OCI-LY1 (cell line): ENCODE results near the gene UQCR11.

Experiments
- H2AFZ ChIP-seq: fragments of 200-600 bp; sonication (generic), shearing (Covaris generic); 2 replicates; pipeline ENCODE4 v1.6.0; 2014; ENCODE audit warnings: antibody characterized with exemption, mild to moderate bottlenecking, low read length
- H3F3A ChIP-seq: fragments of 200-600 bp; sonication (generic), shearing (Covaris generic); 2 replicates; pipeline ENCODE4 v1.6.0; 2014; ENCODE audit warnings: mild to moderate bottlenecking, antibody characterized with exemption, low read length, moderate library complexity; ENCODE audit not compliant: insufficient read depth
- H3K27ac ChIP-seq: fragments of 200-600 bp; sonication (generic); 2 replicates; pipeline ENCODE4 v1.5.1; 2014; ENCODE audit warnings: low read length, mixed run types, mild to moderate bottlenecking, low read depth; ENCODE audit not compliant: poor library complexity, severe bottlenecking
- H3K27me3 ChIP-seq: fragments of 200-600 bp; sonication (generic); 2 replicates; pipeline ENCODE4 v1.6.0; 2014; ENCODE audit warnings: antibody characterized with exemption, mild to moderate bottlenecking, low read length, moderate library complexity; ENCODE audit not compliant: insufficient read depth
- H3K36me3 ChIP-seq: fragments of 200-600 bp; sonication (generic); 2 replicates; pipeline ENCODE4 v1.6.1; 2014; ENCODE audit warnings: mild to moderate bottlenecking, antibody characterized with exemption, low read length, moderate library complexity, mixed read lengths; ENCODE audit not compliant: insufficient read depth
- H3K4me1 ChIP-seq: fragments of 200-600 bp; sonication (generic); 2 replicates; pipeline ENCODE4 v1.5.1; 2014; ENCODE audit warnings: mild to moderate bottlenecking, low read length, moderate library complexity; ENCODE audit not compliant: insufficient read depth, severe bottlenecking
- H3K4me2 ChIP-seq: fragments of 200-600 bp; sonication (generic), shearing (Covaris generic); 2 replicates; pipeline ENCODE4 v1.6.1; 2014; ENCODE audit warnings: low read length
- H3K4me3 ChIP-seq: fragments of 200-600 bp; sonication (generic); 2 replicates; pipeline ENCODE4 v1.5.1; 2014; ENCODE audit warnings: low read length, low read depth, mild to moderate bottlenecking, mixed read lengths; ENCODE audit not compliant: poor library complexity, severe bottlenecking
- H3K79me2 ChIP-seq: fragments of 200-600 bp; shearing (Covaris generic); 2 replicates; pipeline ENCODE4 v1.6.1; 2016; ENCODE audit warnings: mixed run types, low read length, mixed read lengths; ENCODE audit not compliant: insufficient read depth
- H3K9ac ChIP-seq: fragments of 200-600 bp; sonication (generic), shearing (Covaris generic); 2 replicates; pipeline ENCODE4 v1.6.1; 2014; ENCODE audit warnings: mild to moderate bottlenecking, low read length, mixed read lengths
- H3K9me2 ChIP-seq: fragments of 200-600 bp; sonication (generic), shearing (Covaris generic); 2 replicates; pipeline ENCODE4 v1.6.1; 2014; ENCODE audit warnings: low read depth, mild to moderate bottlenecking, low read length, mixed read lengths
- H3K9me3 ChIP-seq: fragments of 200-600 bp; shearing (Covaris generic); 2 replicates; pipeline ENCODE4 v1.6.1; 2014; ENCODE audit warnings: low read length, mixed read lengths
- H4K20me1 ChIP-seq: fragments of 200-600 bp; sonication (generic), shearing (Covaris generic); 2 replicates; pipeline ENCODE4 v1.6.0; 2016; ENCODE audit warnings: mild to moderate bottlenecking, low read length; ENCODE audit not compliant: insufficient read depth
- CTCF ChIP-seq: fragments of 200-600 bp; sonication (generic), shearing (Covaris generic); IDR thresholded peaks from 2 replicates; pipeline ENCODE4 v1.5.1; 2017; ENCODE audit warnings: mild to moderate bottlenecking, antibody characterized with exemption, low read length, moderate library complexity, mixed read lengths
- EZH2 ChIP-seq: fragments of 200-600 bp; sonication (generic), shearing (Covaris generic); IDR thresholded peaks from 2 replicates; pipeline ENCODE4 v1.8.0; 2017; ENCODE audit warnings: borderline replicate concordance, mixed run types, mild to moderate bottlenecking, antibody characterized with exemption, low read length, moderate library complexity, mixed read lengths

The UQCR11 gene

GRCh38 chr19:1633269-1633826 lies 28.1 kb upstream of the UQCR11 start:
- H3K9ac ChIP-seq = no peak overlapping the region
- no peaks in the 10 kb centered on the region for H3K9me2 ChIP-seq
- no peaks in the 10 kb centered on the region for H4K20me1 ChIP-seq
- peaks cover 94% of the 10 kb centered on the region for H3K36me3 ChIP-seq
- no peak overlapping the region for H3K4me3 ChIP-seq
- H3F3A ChIP-seq = peaks cover 6% of the 10 kb centered on the region; the same call in 1 of the 2 replicates
- no peaks in the 10 kb centered on the region for H3K9me3 ChIP-seq
- no peak overlapping the region for H3K4me2 ChIP-seq
- peak overlapping the region; percentile 51 for H3K27ac ChIP-seq
- no peak overlapping the region for H2AFZ ChIP-seq
- H3K4me1 ChIP-seq = peaks cover 15% of the 10 kb centered on the region
- no peak for TF ChIP-seq EZH2
- TF ChIP-seq CTCF = no peak
- H3K27me3 ChIP-seq = no peaks in the 10 kb centered on the region
- peaks cover 49% of the 10 kb centered on the region for H3K79me2 ChIP-seq

DNA sequence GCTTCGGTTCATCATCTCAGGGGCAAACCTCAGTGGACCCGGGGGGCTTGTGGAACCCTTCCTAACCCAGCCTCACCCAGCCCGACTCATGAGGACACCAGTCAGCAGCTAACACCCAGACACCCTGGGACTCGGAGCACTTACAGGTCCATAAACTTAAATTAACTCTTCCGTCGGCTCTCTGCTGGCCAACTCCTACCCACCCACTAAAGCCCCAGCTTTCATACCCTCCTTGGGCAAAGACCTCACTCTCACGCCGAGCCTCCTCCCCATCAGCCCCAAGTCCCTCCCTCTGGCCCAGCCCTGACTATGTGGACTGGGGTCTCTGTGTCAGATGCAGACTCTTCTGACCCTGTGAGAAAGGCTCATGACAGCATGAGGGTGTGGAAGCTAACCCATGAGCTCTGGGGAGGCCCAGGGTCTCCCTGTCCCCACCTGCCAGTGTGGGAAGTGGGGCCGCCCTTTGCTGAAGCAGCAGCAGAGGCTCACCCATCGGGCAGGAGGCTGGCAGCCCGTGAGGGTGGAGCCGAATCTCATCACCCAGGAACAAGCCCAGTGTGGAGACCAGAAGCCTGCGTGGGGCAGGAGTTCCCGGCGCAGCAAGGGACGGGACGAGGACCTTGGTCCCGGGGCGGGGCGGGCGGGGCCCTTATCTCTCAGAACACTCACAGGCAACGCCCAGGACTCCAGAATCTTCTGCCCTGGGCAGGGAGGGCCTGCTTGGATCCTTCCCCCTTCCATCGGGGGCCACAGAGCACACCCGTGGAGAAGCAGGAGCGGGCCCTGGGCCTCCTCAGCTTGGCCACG lies 27.4 kb upstream of the UQCR11 start:
- Histone ChIP-seq H3K9me3 (no peaks in the 10 kb centered on the region), H3K36me3 (peaks cover 88% of the 10 kb centered on the region), H3K4me3 (no peak overlapping the region), H3K27ac (peak overlapping the region; percentile 51), H4K20me1 (no peaks in the 10 kb centered on the region), H3F3A (peaks cover 4% of the 10 kb centered on the region; the same call in 1 of the 2 replicates), H3K27me3 (no peaks in the 10 kb centered on the region), H3K4me1 (peaks cover 15% of the 10 kb centered on the region), H2AFZ (no peak overlapping the region), H3K79me2 (peaks cover 42% of the 10 kb centered on the region), H3K4me2 (no peak overlapping the region), H3K9ac (no peak overlapping the region), H3K9me2 (no peaks in the 10 kb centered on the region)
- TF ChIP-seq CTCF (no peak), EZH2 (no peak)

DNA sequence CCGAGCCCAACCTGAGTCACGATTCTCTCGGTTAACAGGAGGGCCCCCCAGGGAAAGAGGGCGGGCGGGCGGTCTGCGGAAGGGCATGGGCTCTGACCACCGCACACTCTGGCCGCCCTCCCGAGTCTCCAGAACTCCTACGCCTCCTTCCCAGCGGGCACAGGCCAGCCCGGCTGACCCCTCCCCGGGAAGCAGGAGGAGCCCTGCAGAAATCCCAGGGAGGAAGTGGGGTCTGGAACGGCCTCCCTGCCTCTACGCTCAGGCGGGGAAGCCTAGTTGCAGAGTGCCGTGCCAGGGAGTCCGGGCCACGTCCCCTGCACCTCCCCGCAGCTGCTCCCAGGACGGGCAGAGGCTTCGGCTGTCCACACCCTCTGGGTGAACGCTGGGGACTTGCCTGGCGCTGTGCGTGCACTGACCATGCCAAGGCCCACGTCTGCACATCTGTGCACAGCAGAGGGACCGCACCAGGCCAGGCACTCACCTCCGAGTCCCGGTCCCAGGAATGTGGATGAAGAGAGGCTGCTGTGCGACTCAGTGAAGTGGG lies 26.4 kb upstream of the UQCR11 start:
- Histone ChIP-seq H3F3A (peaks cover 4% of the 10 kb centered on the region; the same call in 1 of the 2 replicates), H3K9ac (no peak overlapping the region), H3K4me2 (no peak overlapping the region), H3K36me3 (peaks cover 86% of the 10 kb centered on the region), H2AFZ (no peak overlapping the region), H3K9me3 (no peaks in the 10 kb centered on the region), H3K79me2 (peaks cover 33% of the 10 kb centered on the region), H3K27me3 (no peaks in the 10 kb centered on the region), H3K9me2 (no peaks in the 10 kb centered on the region), H3K4me1 (peaks cover 15% of the 10 kb centered on the region), H4K20me1 (no peaks in the 10 kb centered on the region), H3K27ac (no peak overlapping the region), H3K4me3 (no peak overlapping the region)
- TF ChIP-seq EZH2 (no peak), CTCF (no peak)
